DMS53 (cell line): ENCODE data around the gene ALK.

Source experiments
- DNase-seq: peaks from one replicate; lab custom pipeline; 2025; lab: John Stamatoyannopoulos, UW

Gene ALK

GRCh38 chr2:29224693-29225551 lies 696.5 kb downstream of the ALK start:
- DNase-seq: no peak

DNA sequence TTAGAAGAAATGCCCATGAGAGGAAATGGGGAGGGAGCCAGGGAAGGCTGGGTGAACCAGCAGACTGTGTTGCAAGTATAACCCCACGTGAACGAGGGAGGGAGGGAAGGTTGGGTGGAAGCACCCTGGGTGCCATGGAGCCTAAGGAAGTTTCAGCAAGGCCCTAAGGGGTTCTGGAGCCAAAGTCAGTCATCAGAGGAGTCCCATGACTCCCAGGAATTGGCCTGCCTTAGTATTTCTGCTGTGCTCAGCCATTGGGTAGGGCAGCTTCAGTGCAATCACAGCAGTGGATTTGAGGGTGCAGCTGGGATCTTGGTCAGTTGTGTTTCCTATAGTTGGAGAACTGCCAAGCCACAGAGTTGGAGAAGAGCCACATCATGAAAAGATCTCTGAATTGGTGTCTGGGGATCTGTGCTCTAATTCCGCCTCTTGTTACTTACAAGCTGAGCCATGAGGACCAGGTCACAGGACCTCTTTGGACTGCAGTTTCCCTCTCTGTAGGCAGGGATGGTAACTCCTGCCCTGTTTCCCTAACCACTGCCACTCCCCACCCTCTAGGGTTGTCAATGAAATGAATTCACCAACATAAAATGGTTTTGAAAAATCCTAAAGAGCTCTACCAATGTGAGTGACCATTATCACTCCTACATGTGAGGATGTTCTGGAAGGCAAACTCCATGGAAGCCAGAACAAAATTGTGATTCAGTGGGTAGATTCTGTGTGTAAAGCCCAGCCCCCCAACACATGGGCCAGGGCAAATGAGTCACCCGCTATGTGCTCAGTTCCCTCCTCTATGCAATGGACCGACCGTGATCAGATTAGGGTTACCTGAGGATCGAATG lies 697.3 kb downstream of the ALK start:
- DNase-seq: no peak

- no peak for DNase-seq
These were observed 698.1 kb downstream of the ALK start for GRCh38 chr2:29223257-29223656.

- DNase-seq: no peak
These were observed 698.8 kb downstream of the ALK start for GRCh38 chr2:29222381-29223179.

GRCh38 chr2:29220506-29221270 lies 700.7 kb downstream of the ALK start:
- DNase-seq: no peak

DNA sequence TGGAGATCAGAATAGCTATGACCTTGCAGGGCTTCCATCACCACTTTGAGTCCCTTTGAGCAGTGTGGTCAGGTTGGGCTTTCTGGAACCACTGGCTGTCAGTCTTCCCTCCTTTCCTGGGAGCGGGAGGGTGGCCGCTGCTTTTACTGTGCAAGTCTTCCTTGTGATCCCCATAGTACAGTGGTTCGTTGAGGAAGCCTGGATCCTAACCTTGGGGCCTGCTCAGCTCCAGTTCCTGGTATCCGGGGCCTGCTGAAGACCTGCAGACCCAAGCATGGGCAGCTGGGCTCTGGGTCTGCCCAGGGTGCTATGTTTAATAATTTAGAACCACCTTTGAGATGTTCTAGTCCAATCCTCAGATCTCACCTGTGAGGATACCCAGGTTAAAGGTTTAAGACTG lies 702.0 kb downstream of the ALK start:
- no peak for DNase-seq

- DNase-seq: no peak
These were observed 702.7 kb downstream of the ALK start for GRCh38 chr2:29218550-29219125.

DNA sequence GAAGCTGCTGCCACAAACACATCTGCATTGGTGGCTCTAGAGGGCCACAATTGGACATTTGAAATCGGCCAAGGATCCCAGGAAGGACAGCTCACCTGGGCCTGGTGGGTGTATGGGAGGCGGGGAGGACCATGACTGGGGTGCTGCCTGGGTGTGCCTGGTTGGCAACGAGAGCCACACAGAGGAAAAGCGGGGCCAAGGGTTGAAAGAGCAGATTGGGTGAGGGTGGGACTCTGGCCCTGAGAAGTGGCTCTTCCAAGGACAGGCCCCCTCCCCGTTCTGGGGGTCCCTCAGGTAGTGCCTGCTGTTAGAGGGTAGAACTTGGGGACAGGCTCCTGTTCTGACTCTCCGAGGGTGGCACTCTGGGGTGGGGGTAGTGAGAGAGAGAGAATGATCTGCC lies 703.3 kb downstream of the ALK start:
- DNase-seq: no peak

- DNase-seq: no peak
These were observed 704.8 kb downstream of the ALK start for GRCh38 chr2:29216609-29216909.

- DNase-seq: no peak
These were observed 705.4 kb downstream of the ALK start for GRCh38 chr2:29215739-29216608.

- DNase-seq: no peak
These were observed 706.3 kb downstream of the ALK start for GRCh38 chr2:29215073-29215472.

- peak; percentile 13 for DNase-seq
These were observed 707.5 kb downstream of the ALK start for GRCh38 chr2:29213888-29214291.

- DNase-seq: no peak
These were observed 709.4 kb downstream of the ALK start for GRCh38 chr2:29212009-29212408.

GRCh38 chr2:29209551-29209950 lies 711.8 kb downstream of the ALK start:
- no peak for DNase-seq

GRCh38 chr2:29207352-29208148 lies 713.8 kb downstream of the ALK start:
- DNase-seq: no peak

- no peak for DNase-seq
These were observed 714.4 kb downstream of the ALK start for GRCh38 chr2:29206941-29207340.

DNA sequence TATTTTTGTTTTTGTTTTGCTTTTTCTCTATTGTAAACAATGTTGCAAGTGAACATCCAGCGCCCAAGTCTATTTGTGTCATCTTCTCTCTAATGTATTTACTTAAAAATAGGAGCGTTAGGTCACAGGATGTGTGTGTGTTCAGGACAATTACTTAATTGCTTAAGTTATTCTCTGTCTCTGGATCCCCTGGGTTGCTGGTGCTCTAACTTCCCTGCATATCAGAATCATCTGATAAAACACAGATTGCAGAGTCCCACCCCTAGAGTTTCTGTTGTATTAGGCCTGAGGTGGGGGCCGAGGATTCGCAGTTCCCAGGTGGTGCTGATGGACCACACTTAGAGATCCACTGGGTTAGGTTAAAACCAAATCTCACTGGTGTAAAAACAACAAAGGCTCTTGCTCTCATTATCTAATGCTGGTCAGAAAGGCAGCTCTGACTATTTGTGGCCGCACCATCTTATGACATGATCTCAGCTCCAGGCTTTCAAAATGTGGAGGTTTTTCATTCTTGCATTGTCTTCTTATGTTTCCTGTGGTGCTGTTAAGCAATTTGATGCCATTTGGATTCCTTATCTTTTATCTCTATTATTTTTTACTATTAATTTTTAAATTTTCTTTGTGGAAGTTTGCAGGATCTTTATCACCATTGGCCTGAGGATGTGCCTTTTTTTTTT lies 718.4 kb downstream of the ALK start:
- no peak for DNase-seq

DNA sequence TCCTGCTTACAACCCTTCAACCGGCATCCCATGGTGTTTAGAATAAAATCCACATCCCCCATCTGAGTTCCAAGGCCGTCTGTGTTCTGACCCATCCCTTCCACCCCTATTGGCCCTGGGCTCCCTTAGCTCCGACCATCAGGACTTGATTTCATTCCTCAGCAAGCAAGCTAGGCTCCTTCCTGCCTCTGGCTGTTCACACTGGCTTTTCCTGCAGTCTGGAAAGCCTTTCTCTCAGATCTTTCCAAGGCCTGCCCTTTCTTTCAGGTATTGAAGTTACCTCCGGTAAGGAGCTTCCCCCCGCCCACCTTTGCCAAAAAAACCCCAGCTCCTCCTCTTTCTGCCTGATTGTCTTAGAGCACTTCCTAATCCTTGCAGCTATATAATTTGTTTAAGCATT lies 719.4 kb downstream of the ALK start:
- DNase-seq: no peak
